ENCODE measurements around the gene C5AR1.

C5AR1 gene

DNA sequence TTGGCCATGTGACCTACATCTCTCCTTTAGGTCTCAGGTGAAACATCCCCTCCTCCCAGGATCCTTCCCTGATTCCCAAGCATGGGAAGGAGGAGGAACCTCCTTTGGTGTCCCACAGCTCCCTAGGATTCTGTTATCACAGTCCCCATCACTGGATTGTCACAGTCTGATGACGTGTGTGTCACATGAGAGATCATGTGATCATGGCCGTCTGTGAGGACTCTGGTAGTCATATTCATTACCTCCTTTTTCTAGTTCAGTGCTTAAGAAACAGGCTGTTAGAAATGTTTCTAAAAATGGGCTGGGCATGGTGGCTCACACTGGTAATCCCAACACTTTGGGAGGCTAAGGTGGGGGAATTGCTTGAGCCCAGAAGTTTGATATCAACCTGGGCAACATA, 42.4 kb downstream of the C5AR1 start:
- TF ChIP-seq, protein P1, sequence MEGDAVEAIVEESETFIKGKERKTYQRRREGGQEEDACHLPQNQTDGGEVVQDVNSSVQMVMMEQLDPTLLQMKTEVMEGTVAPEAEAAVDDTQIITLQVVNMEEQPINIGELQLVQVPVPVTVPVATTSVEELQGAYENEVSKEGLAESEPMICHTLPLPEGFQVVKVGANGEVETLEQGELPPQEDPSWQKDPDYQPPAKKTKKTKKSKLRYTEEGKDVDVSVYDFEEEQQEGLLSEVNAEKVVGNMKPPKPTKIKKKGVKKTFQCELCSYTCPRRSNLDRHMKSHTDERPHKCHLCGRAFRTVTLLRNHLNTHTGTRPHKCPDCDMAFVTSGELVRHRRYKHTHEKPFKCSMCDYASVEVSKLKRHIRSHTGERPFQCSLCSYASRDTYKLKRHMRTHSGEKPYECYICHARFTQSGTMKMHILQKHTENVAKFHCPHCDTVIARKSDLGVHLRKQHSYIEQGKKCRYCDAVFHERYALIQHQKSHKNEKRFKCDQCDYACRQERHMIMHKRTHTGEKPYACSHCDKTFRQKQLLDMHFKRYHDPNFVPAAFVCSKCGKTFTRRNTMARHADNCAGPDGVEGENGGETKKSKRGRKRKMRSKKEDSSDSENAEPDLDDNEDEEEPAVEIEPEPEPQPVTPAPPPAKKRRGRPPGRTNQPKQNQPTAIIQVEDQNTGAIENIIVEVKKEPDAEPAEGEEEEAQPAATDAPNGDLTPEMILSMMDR (IDR thresholded peaks at IDR 0.05; ENCODE audit: low read depth, low read length, missing control alignments) = no peak
- H3K4me3 ChIP-seq (replicated peaks; ENCODE audit: low read depth, low read length) = no peak overlapping the region
- no peak for DNase-seq (ENCODE audit: extremely low read depth, low read depth)

GRCh38 chr19:47353307-47353712, 43.6 kb downstream of the C5AR1 start:
- TF ChIP-seq, protein P1 (IDR thresholded peaks at IDR 0.05; ENCODE audit: low read depth, low read length, missing control alignments) = no peak
- no peak overlapping the region for H3K4me3 ChIP-seq (replicated peaks; ENCODE audit: low read depth, low read length)
- no peak for DNase-seq (ENCODE audit: extremely low read depth, low read depth)

DNA sequence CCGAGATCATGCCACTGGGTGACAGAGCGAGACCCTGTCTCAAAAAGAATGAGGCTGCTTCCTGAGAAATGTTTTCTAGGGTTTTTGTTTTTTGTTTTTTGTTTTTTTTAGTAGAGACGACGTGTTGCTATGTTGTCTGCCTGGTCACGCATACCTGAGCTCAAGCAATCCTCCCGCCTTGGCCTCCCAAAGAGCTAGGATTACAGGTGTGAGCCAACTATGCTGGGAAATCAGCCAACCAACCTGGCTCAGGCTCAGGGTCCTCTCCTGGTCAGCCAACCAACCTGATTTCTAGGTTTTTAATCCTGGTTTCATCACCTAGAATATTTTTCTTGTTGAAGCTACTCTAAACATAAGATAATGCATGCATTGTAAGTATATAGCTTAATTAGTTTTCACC, 47.2 kb downstream of the C5AR1 start:
- no peak overlapping the region for H3K4me3 ChIP-seq (replicated peaks; ENCODE audit: low read depth, low read length)
- TF ChIP-seq, protein P1 (IDR thresholded peaks at IDR 0.05; ENCODE audit: low read depth, low read length, missing control alignments) = no peak
- no peak for DNase-seq (ENCODE audit: extremely low read depth, low read depth)

- no peak for DNase-seq (ENCODE audit: extremely low read depth, low read depth)
- TF ChIP-seq, protein P1 (IDR thresholded peaks at IDR 0.05; ENCODE audit: low read depth, low read length, missing control alignments) = no peak
- H3K4me3 ChIP-seq (replicated peaks; ENCODE audit: low read depth, low read length) = no peak overlapping the region
Measured at GRCh38 chr19:47357788-47358680, 48.4 kb downstream of the C5AR1 start.

- DNase-seq (ENCODE audit: extremely low read depth, low read depth) = no peak
- H3K4me3 ChIP-seq (replicated peaks; ENCODE audit: low read depth, low read length) = no peak overlapping the region
- TF ChIP-seq, protein P1 (IDR thresholded peaks at IDR 0.05; ENCODE audit: low read depth, low read length, missing control alignments) = no peak
Measured at GRCh38 chr19:47358936-47359335, 49.3 kb downstream of the C5AR1 start.

GRCh38 chr19:47362321-47362720, 52.7 kb downstream of the C5AR1 start:
- no peak for DNase-seq (ENCODE audit: extremely low read depth, low read depth)
- H3K4me3 ChIP-seq (replicated peaks; ENCODE audit: low read depth, low read length) = no peak overlapping the region
- TF ChIP-seq, protein P1 (IDR thresholded peaks at IDR 0.05; ENCODE audit: low read depth, low read length, missing control alignments) = no peak

Data from HFF-Myc (cell line).